Activated CD8-positive, alpha-beta memory T cell treated with anti-CD3 and anti-CD28 coated beads, Interleukin-2, amount 50 U/mL, for 4 hours (primary cell): ENCODE measurements around the gene PHACTR1.
A peak's percentile ranks its signal among the peaks of the same experiment; 100 is the strongest.

Source experiments
- DNase-seq: peaks from one replicate; pipeline ENCODE4 v3.0.0-alpha.2; 2020

PHACTR1 gene

DNA sequence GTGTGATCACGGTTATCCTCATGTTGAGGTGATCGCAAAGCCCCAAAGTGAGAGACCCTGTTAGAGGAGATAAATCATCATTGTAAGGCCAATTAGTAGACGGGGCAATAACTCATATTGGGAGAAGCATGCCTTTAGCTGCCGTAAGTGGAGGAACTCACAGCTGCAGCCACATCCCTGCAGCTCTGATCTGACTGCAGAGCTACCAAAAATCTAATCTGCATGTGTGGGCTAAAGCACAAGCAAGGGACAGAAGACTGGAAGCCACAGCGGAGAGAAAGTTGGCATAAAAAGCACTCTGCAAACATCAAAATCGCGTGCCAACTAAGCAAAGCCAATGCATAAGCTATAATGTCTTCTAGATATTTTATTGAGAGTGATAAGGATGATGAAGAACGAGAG lies 532.0 kb downstream of the PHACTR1 start:
- no peak for DNase-seq

GRCh38 chr6:13248994-13249393 lies 532.4 kb downstream of the PHACTR1 start:
- DNase-seq = no peak

GRCh38 chr6:13249817-13250216 lies 533.2 kb downstream of the PHACTR1 start:
- no peak for DNase-seq

DNA sequence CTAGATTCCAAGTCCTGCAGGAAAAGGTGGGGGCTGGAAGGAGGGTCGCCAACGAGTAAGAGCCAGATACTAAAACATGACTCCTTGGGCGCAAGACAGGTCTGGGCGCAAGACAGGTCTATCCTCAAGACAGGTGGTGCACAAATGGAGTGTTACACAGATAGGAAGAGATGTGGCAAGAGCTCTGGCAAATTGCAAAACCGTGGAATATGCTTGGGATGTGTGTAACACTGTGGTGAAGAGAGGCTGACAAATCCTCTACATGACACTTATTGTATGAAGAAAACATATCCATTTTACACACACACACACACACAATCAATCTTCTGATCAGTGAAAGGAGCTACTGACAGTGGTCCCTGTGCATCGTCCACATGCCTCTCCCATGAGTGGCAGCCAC lies 534.1 kb downstream of the PHACTR1 start:
- no peak for DNase-seq

- DNase-seq = no peak
Measured at GRCh38 chr6:13251242-13251641, 534.7 kb downstream of the PHACTR1 start.

DNA sequence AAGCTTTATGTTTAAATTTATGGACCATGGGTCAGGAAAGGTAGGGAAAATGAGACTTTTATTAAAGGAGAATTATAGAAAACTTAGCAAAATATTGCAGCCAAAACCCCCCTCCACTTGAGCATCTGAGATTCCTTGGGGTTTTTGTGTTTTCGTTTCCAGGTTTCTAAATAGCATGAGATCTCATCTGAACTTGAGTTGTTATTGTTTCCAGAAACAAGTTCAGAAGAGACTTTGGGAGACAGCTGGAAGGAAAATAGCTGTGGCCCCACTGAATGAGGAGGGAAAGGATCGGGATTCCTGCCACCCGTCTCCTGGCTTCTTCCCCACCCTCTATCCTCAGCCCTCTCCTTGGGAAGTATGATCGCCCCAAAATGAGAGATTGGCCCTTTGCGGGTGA lies 536.2 kb downstream of the PHACTR1 start:
- DNase-seq = no peak

DNA sequence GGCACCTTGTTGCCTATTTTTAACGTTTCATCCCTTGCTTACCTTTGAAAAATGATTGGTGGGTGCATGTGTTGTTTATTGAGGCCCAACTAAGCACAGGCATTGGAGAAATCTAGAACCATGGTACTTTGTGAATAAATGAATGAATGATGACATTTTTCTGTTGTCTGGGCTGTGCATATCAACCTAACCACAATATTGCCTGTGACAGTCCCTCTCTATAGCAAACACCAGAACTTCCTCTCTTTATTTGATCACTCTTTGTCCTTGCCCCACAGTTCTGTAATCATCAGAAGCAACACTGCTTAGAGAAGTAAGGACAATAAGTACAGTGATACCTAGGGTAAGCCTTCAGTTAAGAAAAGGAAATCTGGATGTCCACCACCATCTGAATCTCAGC lies 536.7 kb downstream of the PHACTR1 start:
- DNase-seq = no peak

- no peak for DNase-seq
Measured at GRCh38 chr6:13256266-13257001, 539.9 kb downstream of the PHACTR1 start.

DNA sequence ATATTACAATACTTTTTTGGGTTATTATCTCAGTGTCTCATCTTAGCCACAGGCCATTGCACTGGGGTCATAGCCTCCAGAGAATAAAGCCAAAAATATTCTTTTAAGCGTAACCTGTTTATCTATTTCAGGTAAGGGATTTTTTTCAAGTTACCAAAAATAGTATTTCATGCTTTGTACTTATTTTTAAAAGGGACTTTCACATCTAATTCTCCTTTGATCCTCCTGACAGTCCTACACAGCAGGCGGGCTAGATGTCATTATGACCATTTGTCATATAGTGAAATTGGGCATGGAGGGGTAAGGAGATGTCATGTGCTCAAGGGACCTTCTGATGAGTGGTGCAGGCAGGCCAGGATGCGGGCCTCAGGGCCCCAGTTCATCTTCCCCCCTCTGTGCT lies 542.8 kb downstream of the PHACTR1 start:
- DNase-seq = no peak

GRCh38 chr6:13260101-13260598 lies 543.6 kb downstream of the PHACTR1 start:
- no peak for DNase-seq

DNA sequence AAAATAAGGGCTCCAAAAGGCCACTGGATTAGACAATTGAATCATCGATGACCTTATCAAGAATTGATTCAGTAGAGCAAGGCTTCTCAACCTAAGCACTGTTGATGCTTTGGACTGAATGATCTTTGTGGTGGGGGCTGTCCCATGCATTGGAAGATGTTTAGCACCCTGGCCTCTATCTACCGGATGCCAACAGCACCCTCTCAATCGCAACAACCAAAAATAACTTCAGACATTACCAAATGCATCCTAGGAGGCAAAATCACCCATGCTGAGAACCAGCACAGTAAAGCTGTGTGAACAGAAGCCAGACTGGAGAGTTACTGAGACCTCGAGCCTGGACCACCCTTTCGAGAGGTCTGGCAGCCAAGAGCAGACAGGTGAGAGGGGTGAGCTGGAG lies 544.3 kb downstream of the PHACTR1 start:
- DNase-seq = no peak

- no peak for DNase-seq
Measured at GRCh38 chr6:13261464-13261994, 545.0 kb downstream of the PHACTR1 start.

- no peak for DNase-seq
Measured at GRCh38 chr6:13262302-13263230, 546.0 kb downstream of the PHACTR1 start.

- no peak for DNase-seq
Measured at GRCh38 chr6:13263669-13264068, 547.1 kb downstream of the PHACTR1 start.

DNA sequence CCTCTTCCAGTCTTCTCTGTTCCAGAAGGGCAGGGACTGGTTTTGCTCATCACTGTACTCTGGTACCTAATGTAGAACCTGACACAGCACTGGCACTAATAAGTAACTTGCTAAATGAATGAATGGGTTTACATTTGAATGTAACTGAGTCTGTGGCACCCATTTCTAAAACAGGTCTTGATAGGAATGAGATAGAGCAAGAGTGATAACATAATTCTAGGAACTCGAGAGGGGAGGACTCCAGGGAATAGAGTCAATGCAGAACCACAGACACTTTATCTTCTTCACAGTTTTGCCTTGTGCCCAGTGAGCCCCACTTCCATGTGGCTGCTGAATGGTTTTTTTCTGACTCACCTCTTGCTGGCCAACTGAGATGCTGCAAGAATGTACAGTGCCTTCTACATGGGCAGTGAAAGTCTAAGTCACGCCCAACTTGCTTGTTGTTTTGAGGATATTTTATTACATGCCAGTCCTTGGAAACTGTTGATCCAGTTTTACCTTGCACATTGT lies 550.6 kb downstream of the PHACTR1 start:
- no peak for DNase-seq

- DNase-seq = no peak
Measured at GRCh38 chr6:13268913-13269518, 552.4 kb downstream of the PHACTR1 start.

DNA sequence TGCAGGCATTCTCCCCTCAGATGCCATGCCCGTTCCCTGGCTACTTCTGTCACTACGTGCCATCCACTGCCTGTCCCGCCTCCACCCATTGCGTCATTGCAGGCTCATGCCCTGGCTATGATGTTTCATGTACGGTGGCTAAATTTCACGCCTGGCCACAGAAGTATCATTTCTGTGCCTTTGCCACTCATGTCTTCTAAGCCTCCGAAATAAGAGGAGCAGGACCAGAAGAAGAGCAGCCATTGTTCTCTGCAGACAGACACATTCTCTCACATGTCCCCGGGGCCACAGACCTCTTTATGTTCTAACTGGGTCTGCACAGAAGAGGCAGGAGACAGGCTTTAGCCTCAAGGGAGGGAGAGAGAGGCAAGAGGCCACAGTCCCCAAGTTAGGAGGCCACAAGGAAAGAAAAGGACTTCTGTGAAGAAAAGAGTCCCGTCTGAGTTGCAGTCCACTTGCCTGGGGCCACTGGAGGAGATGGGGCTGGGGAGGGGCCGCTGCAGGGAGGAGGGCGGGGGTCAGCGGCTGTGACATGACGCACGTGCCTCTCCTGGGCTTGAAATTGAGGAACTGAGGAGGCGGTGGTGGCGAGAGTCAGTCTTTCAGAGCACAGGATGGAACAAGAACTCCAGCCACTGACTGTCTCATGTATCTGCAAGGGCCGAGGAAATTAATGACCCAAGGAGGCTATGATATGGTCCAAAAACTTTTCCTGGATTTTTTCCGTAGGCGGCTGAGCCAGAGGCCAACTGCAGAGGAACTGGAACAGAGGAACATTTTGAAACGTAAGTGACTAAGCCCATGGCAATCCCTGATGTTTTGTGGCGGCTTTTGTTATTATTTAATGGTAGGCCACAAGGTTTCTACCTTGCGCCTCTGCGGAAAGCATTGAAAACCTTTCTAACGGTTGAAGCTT lies 555.8 kb downstream of the PHACTR1 start:
- DNase-seq = no peak

DNA sequence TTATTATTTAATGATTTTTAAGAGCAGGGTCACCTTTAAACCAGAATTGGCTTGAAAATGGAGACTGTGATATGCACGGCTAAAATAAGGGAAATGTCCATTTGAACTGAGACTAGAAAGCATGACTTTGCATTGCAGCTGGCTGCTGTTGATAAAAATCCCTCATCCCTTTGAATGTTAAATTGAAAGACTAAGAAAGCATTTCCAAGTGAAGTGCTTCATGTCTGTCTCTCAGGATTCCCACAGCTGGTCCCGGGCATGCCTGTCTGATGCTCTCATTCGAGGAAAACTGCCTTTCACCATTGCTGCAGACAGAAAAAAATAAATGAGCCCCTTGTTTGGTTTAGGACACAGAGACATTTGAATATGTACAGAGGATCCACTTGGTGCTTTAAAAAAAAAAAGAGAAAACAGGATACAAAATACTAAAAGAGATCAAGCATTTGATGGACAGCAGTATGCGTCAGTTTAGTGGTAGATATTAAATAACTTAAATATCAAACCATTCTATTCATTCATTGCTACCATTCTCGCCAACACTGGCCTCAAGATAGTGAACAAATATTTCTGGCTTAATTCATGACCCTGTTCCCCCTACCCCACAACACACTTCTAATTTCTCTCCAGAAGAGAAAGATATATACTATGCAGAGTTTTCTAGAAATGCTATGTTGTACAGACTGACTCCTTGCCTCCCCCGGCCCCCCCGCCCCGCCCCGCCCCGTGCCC lies 556.8 kb downstream of the PHACTR1 start:
- DNase-seq = no peak

DNA sequence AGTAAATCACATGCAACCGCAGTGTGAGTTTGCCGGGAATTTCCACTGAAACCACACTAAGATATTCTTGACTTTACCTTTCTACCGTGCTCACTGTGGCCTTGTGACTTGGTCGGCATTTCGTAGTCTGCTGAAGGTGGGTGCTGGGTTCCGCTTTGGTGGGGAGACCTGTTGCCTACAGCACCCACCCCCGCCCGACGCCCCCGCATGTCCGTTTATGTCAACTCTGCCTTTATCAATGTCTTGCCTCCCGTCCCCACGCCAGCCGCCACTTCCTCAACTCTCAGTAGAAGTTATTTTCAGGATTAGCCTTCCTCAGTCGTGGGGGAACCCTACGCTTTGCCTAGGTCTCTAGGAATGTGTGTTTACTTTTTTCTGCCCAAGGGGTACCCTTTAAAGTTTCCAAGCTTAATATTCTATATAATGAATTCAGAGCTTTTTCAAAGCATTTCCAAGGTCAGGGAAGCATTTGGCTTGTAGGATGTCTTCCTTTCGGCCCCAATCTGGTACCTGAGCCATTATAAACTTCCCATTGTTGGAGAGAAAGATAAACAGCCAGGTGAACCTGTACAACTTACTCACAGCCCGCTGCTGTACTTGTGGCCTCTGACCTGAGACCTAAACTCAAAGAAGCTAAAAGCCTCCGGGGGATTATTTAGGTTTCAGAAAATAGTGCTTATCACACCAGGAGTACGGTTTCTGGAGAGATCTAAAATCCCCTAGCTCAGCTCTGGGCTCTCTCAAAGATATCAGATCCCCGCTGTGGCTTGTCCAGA lies 557.6 kb downstream of the PHACTR1 start:
- peak; percentile 79 for DNase-seq

- DNase-seq = no peak
Measured at GRCh38 chr6:13274707-13275434, 558.3 kb downstream of the PHACTR1 start.
